Calu3 (cell line): Measurements from ENCODE around the gene RAB14. TPM values are rescaled to one million over a fixed set of nuclear protein-coding genes. Genes with fewer than 3 reads are reported as not detected.

Experiments used
- BruUV-seq: library from RNA; stranded (reverse); fragments of 400-500 nt; replicated peaks from 2 replicates; lab custom pipeline; 2021; lab: Mats Ljungman, UMichigan
- CTCF ChIA-PET: fragments of 300-600 bp; sonication (Branson Sonifier 250); formaldehyde crosslinking; loops from one replicate; lab custom pipeline; 2022; ENCODE audit warnings: antibody characterized with exemption; lab: Charles Lee
- DNase-seq: peaks from one replicate; pipeline ENCODE4 v3.0.0; 2022
- H3K27ac Mint-ChIP-seq: one replicate; pipeline ENCODE4 v1.8.0; 2022; ENCODE audit warnings: mixed read lengths; ENCODE audit not compliant: unreplicated experiment
- H3K27me3 Mint-ChIP-seq: one replicate; pipeline ENCODE4 v1.8.0; 2022; ENCODE audit warnings: mixed read lengths; ENCODE audit not compliant: unreplicated experiment
- H3K36me3 Mint-ChIP-seq: one replicate; pipeline ENCODE4 v1.8.0; 2022; ENCODE audit warnings: mild to moderate bottlenecking, moderate library complexity, mixed read lengths; ENCODE audit not compliant: insufficient read depth, unreplicated experiment
- H3K4me1 Mint-ChIP-seq: one replicate; pipeline ENCODE4 v1.8.0; 2022; ENCODE audit warnings: mild to moderate bottlenecking, low read depth, mixed read lengths; ENCODE audit not compliant: unreplicated experiment
- H3K4me3 Mint-ChIP-seq: one replicate; pipeline ENCODE4 v1.8.0; 2022; ENCODE audit warnings: mild to moderate bottlenecking, low read depth, moderate library complexity, mixed read lengths; ENCODE audit not compliant: unreplicated experiment
- H3K9me3 Mint-ChIP-seq: one replicate; pipeline ENCODE4 v1.8.0; 2022; ENCODE audit warnings: low read depth, mixed read lengths; ENCODE audit not compliant: unreplicated experiment
- CTCF ChIP-seq: fragments of 200-600 bp; IDR thresholded peaks from one replicate; pipeline ENCODE4 v1.8.0; 2022; ENCODE audit warnings: antibody characterized with exemption; ENCODE audit not compliant: unreplicated experiment
- intact Hi-C: fragments of 100-400 bp; cut with micrococcal nuclease; formaldehyde crosslinking; loops from one replicate; pipeline ENCODE4 v1.10.0; 2022; ENCODE audit not compliant: unreplicated experiment
- total RNA-seq: library from RNA; stranded (reverse); gene quantifications from 2 replicates; pipeline ENCODE4 v1.2.3, GENCODE V29; 2022

Gene RAB14
- total RNA-seq, 1 experiment from 2014 or later: 42.5 TPM

- CTCF ChIA-PET: no interaction called here
- no TSS peak for BruUV-seq
- Mint-ChIP-seq H3K9me3 (no peaks in the 10 kb centered on the region), H3K27me3 (no peaks in the 10 kb centered on the region), H3K36me3 (no peaks in the 10 kb centered on the region), H3K4me3 (no peak overlapping the region), H3K4me1 (peaks cover 25% of the 10 kb centered on the region), H3K27ac (no peak overlapping the region)
- TF ChIP-seq CTCF: no peak
- DNase-seq: no peak
- intact Hi-C loops: no loop called here
Observed at GRCh38 chr9:121191235-121191634, 10.4 kb downstream of the RAB14 start.

- no peak overlapping the region for H3K4me3 Mint-ChIP-seq
- no peak for TF ChIP-seq CTCF
- no peaks in the 10 kb centered on the region for H3K27me3 Mint-ChIP-seq
- DNase-seq: no peak
- no peaks in the 10 kb centered on the region for H3K36me3 Mint-ChIP-seq
- intact Hi-C loops: no loop called here
- H3K9me3 Mint-ChIP-seq: no peaks in the 10 kb centered on the region
- no peak overlapping the region for H3K27ac Mint-ChIP-seq
- H3K4me1 Mint-ChIP-seq: peaks cover 11% of the 10 kb centered on the region
- BruUV-seq: no TSS peak
- CTCF ChIA-PET: no interaction called here
Observed at GRCh38 chr9:121189660-121190059, 12.0 kb downstream of the RAB14 start.

- H3K27ac Mint-ChIP-seq: no peak overlapping the region
- DNase-seq: no peak
- H3K4me3 Mint-ChIP-seq: no peak overlapping the region
- CTCF ChIA-PET: no interaction called here
- no peak for TF ChIP-seq CTCF
- H3K27me3 Mint-ChIP-seq: no peaks in the 10 kb centered on the region
- no TSS peak for BruUV-seq
- H3K36me3 Mint-ChIP-seq: no peaks in the 10 kb centered on the region
- no peaks in the 10 kb centered on the region for H3K9me3 Mint-ChIP-seq
- peaks cover 7% of the 10 kb centered on the region for H3K4me1 Mint-ChIP-seq
- intact Hi-C loops: no loop called here
Observed at GRCh38 chr9:121189006-121189405, 12.7 kb downstream of the RAB14 start.

- CTCF ChIA-PET: no interaction called here
- no peak for TF ChIP-seq CTCF
- Mint-ChIP-seq H3K9me3 (no peaks in the 10 kb centered on the region), H3K27me3 (no peaks in the 10 kb centered on the region), H3K4me3 (no peak overlapping the region), H3K36me3 (no peaks in the 10 kb centered on the region), H3K4me1 (peaks cover 12% of the 10 kb centered on the region), H3K27ac (no peak overlapping the region)
- no TSS peak for BruUV-seq
- intact Hi-C loops: no loop called here
- no peak for DNase-seq
Observed at GRCh38 chr9:121187636-121188305, 13.9 kb downstream of the RAB14 start.
